Measurements from ENCODE around the gene FOXN4.

Gene FOXN4

GRCh38 chr12:109279525-109279924 is 29.6 kb downstream of the FOXN4 start:
- no peak for DNase-seq (ENCODE audit: low read depth in 2 of 2)

GRCh38 chr12:109278912-109279311 is 30.2 kb downstream of the FOXN4 start:
- DNase-seq (ENCODE audit: low read depth in 2 of 2): no peak

GRCh38 chr12:109277899-109278762 is 31.0 kb downstream of the FOXN4 start:
- no peak for DNase-seq (ENCODE audit: low read depth in 2 of 2)

- no peak for DNase-seq (ENCODE audit: low read depth in 2 of 2)
Measured at GRCh38 chr12:109277255-109277898, 31.7 kb downstream of the FOXN4 start.

- DNase-seq (ENCODE audit: low read depth in 2 of 2): no peak
Measured at GRCh38 chr12:109276160-109276559, 32.9 kb downstream of the FOXN4 start.

GRCh38 chr12:109275173-109275572 is 33.9 kb downstream of the FOXN4 start:
- DNase-seq (ENCODE audit: low read depth in 2 of 2): no peak

- no peak for DNase-seq (ENCODE audit: low read depth in 2 of 2)
Measured at GRCh38 chr12:109274381-109274780, 34.7 kb downstream of the FOXN4 start.

- DNase-seq (ENCODE audit: low read depth in 2 of 2): no peak
Measured at GRCh38 chr12:109273354-109273753, 35.7 kb downstream of the FOXN4 start.

- DNase-seq (ENCODE audit: low read depth in 2 of 2): no peak
Measured at GRCh38 chr12:109271418-109271817, 37.7 kb downstream of the FOXN4 start.

GRCh38 chr12:109270494-109270893 is 38.6 kb downstream of the FOXN4 start:
- no peak for DNase-seq (ENCODE audit: low read depth in 2 of 2)

- no peak for DNase-seq (ENCODE audit: low read depth in 2 of 2)
Measured at GRCh38 chr12:109269428-109269827, 39.7 kb downstream of the FOXN4 start.

- DNase-seq (ENCODE audit: low read depth in 2 of 2): no peak
Measured at GRCh38 chr12:109268896-109269295, 40.2 kb downstream of the FOXN4 start.

GRCh38 chr12:109267361-109267760 is 41.7 kb downstream of the FOXN4 start:
- no peak for DNase-seq (ENCODE audit: low read depth in 2 of 2)

- no peak for DNase-seq (ENCODE audit: low read depth in 2 of 2)
Measured at GRCh38 chr12:109266106-109266879, 42.8 kb downstream of the FOXN4 start.

- no peak for DNase-seq (ENCODE audit: low read depth in 2 of 2)
Measured at GRCh38 chr12:109264943-109265650, 44.0 kb downstream of the FOXN4 start.

- DNase-seq (ENCODE audit: low read depth in 2 of 2): no peak
Measured at GRCh38 chr12:109264095-109264942, 44.8 kb downstream of the FOXN4 start.

- no peak for DNase-seq (ENCODE audit: low read depth in 2 of 2)
Measured at GRCh38 chr12:109263439-109263838, 45.6 kb downstream of the FOXN4 start.

GRCh38 chr12:109261939-109262338 is 47.1 kb downstream of the FOXN4 start:
- DNase-seq (ENCODE audit: low read depth in 2 of 2): no peak

- no peak for DNase-seq (ENCODE audit: low read depth in 2 of 2)
Measured at GRCh38 chr12:109261087-109261486, 48.0 kb downstream of the FOXN4 start.

- DNase-seq (ENCODE audit: low read depth in 2 of 2): no peak
Measured at GRCh38 chr12:109259545-109259895, 49.6 kb downstream of the FOXN4 start.
